Activated effector memory CD4-positive, alpha-beta T cell treated with anti-CD3 and anti-CD28 coated beads, Interleukin-2, amount 50 U/mL, for 16 hours (primary cell): Measurements from ENCODE around the gene SORL1-AS1.
"Not testable (repeated sequence)": the region's sequence is repeated elsewhere in the genome, so short reads cannot be mapped to it uniquely, and the experiment has no call there.

Experiments
- DNase-seq: peaks from one replicate; pipeline ENCODE4 v3.0.0-alpha.2; 2020

The SORL1-AS1 gene

GRCh38 chr11:121426476-121427399, 26.0 kb downstream of the SORL1-AS1 start:
- DNase-seq = peak; percentile 84

DNA sequence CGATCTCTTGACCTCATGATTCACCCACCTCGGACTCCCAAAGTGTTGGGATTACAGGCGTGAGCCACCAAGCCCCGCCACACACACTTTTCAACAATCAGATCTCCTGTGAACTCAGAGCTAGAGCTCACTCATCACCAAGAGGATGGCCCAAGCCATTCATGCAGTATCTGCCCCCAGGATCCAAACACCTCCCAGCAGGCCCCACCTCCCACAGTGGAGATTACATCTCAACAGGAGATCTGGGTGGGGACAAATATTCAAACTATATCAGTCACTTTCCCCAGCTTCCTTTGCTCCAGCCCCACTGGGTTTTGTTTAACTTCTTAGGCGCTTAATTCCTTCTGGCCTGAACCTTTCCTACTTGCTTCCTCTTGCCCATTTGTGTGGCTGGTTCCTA, 26.9 kb downstream of the SORL1-AS1 start:
- no peak for DNase-seq

- DNase-seq = no peak
These were observed 30.1 kb downstream of the SORL1-AS1 start for GRCh38 chr11:121422675-121423074.

DNA sequence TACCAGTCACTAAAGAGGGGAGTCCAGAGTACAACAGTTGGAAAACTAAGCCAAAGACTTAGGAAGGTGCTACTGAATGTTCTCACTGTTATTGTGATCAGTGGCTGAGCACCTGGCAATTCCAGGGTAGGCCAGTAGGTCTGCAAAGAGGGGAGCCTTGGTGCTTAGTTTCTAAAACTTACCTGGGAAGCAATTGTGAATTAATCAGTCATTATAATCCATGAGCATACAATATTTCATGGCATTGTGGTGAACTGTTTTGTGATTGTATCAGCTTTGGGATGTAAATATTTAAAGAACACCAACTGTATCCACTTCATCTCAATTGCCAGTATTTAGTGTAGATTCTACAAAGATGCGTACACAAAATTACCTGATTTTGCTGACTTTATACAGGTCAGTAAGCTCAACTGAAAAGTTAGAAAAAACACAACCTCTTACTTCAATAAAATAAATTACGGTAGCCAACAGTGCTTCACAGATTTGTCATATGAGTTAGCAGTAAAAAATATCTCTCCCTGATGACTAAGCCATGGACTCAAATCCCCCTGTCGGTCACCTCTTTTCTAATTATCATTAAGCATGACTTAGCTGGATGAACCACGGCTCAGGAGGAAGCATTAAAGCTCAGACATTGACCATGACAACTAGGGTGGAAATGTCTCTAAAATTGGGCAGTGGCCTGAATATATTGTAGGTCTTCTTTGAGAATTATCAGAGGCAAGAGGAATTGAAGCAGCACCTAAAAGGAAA, 31.4 kb downstream of the SORL1-AS1 start:
- DNase-seq = no peak

DNA sequence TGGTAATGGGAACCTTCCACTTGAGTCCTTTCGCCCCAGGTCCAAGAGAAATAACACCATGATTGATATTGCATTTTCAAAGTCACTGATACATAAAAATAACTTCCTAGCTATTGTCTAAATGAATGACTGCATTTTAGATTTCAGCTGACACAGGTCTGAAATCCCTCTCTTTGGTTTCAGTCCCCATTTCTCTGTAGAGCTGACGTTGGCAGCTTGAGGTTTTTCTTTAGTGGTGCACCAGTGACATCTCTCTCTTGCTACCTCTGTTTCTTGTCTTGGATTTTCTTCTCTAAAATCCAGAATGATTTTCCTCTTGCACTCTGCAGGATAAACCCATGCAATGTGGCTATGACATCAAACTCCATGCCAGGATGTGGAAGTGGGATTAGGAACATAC, 32.4 kb downstream of the SORL1-AS1 start:
- no peak for DNase-seq

DNA sequence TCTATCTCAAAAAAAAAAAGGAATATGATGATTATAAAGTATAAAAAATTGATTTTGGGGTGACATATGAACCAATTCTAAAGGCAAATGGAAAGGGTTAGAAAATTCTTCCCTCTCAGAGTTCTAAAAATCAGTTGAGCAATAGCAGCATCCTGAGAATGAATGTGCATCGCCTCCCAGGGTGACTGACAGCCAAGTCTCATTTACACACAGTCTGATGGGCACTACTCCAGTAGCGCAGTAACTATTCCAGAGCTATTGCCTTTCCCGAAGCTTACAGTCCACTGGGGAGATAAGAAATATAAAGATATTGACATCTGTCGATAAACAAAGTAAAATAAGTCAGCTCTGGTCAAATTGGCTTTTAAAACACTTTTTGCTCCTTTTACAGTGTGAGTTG, 32.9 kb downstream of the SORL1-AS1 start:
- no peak for DNase-seq

DNA sequence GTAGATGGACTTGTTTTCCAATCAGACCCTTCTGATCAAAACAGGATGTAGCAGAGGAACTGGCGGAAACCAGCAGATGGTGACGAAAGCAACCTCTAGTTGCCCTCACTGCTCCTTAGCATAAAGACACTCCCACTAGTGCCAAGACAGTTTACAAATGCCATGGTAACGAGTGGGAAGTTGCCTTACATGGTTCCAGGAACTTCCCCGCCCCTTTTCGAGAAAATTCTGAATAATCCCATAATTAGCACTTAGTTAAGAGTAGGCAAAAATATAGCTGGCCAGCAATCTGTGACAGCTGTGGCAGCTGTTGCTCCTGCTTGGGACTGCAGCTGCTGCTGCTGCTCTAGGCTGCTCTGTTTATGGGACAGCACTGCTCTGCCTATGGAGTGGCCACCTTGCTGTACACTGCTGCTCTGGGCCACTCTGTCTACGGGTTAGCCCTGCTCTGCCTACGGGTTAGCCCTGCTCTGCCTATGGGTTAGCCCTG, 34.1 kb downstream of the SORL1-AS1 start:
- DNase-seq = peak; percentile 71

- DNase-seq = no peak
These were observed 35.2 kb downstream of the SORL1-AS1 start for GRCh38 chr11:121417607-121418006.

DNA sequence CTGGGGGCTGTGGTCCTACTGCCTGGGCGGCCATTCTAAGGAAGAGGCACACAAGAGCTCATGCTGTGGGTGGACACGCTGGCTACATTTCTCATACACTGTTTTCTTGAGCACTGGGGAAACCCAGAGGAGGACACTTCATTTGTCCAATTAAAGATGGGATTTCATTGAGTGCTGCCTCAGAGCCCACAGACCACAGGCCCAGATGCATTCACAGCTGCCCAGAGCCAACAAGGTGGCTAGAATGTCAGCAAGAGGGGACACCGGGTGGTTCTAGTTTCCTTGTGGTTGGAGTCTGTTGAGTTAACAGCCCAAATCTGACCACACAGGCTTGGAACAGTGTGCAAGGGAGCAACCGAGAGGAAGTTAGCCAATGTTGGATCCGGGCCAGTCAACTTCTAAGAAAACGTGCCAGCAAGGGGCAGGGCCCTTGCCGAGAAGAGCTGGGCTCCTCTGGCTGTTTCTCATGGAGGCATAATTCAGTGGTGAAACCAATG, 35.7 kb downstream of the SORL1-AS1 start:
- peak; percentile 70 for DNase-seq

DNA sequence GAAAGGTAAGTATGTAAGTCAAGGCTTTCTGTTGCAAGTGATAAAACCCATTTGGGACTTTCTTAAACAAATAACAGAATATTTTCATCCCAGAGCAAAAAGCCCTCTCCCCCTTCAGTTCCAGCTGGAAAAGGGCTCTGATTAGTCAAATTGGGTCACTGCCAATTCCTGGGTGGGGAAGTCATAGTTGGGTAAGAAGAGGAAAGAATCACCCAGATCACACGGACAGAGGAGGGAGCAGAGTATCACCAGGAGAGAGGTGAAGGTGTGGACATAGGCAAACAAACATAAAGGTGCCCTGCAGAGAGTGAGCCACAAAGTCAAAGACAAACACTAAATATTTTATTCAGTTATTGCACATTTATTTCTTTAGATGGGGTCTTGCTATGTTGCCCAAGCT, 36.9 kb downstream of the SORL1-AS1 start:
- no peak for DNase-seq

- DNase-seq = no peak
These were observed 38.4 kb downstream of the SORL1-AS1 start for GRCh38 chr11:121414141-121414913.

DNA sequence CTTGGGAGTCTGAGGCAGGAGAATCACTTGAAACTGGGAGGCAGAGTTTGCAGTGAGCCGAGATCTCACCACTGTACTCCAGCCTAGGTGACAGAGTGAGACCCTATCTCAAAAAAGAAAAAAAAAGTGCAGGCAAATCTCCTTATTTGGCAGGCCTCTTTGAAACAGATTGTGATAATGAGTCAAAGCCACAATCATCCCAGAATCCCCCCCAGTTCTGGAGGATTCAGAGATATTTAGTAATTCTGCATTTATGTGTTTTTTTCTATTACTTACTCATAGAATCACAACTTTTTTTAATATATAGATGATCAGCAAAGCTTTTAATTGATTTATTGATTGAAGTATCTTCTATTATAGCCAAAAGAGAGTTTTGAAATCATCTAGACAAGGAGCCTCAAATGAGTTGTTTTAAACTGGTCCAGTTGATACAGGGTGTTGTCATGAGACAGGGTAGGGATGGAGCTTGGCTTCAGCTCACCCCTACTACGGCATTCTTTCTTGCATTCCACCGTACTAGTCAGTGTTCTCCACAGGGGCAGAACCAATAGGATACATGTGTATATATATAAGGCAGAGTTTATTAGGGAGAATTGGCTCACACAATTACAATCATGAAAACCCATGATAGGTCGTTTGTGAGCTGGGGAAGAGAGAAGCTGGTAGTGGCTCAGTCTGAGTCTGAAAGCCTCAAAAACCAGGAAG, 39.9 kb downstream of the SORL1-AS1 start:
- no peak for DNase-seq

GRCh38 chr11:121412000-121412587, 40.7 kb downstream of the SORL1-AS1 start:
- no peak for DNase-seq

GRCh38 chr11:121411330-121411729, 41.4 kb downstream of the SORL1-AS1 start:
- DNase-seq = not testable (repeated sequence)

- not testable (repeated sequence) for DNase-seq
These were observed 42.7 kb downstream of the SORL1-AS1 start for GRCh38 chr11:121410041-121410440.

GRCh38 chr11:121408830-121409229, 43.9 kb downstream of the SORL1-AS1 start:
- no peak for DNase-seq

DNA sequence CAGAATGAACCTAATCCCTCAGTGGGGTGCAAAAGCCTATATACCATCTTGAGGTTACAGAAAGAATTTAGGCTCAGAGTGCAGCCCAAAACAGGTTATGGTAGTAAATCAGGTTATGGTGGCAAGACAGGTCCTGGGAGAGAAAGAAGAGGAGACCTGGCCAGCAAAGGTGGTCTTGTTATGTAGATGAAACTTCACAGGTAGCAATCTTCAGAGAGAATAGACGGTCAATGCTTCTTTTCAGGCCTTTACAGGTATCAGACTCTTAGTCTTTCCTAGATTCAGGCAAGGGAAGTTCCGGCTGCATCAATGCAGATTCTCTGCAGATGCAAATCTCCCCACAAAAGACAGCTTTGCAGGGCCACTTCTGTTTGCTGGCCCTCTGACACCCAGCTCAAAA, 46.5 kb downstream of the SORL1-AS1 start:
- DNase-seq = no peak

- DNase-seq = no peak
These were observed 47.1 kb downstream of the SORL1-AS1 start for GRCh38 chr11:121405646-121406045.

GRCh38 chr11:121394785-121395184, 58.0 kb downstream of the SORL1-AS1 start:
- no peak for DNase-seq

GRCh38 chr11:121393855-121394254, 58.9 kb downstream of the SORL1-AS1 start:
- DNase-seq = no peak

DNA sequence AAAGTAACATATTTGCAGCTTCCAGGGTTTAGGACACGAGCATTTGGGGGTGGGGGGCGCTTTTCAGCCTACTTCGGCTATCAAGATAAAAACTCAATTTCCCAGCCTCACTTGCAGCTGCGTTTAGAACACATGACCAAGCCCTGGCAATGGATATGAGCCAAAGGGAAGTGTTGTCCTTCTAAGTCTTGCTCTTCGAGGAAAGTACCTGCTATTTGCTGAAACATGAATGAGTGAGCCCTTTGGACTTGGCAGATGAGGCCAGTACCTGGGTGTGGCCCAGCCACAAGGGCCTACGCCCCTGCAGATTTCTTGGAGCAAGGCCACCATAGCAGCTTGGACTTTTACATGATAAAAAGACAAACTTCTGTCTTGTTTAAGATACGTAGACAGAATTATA, 60.9 kb downstream of the SORL1-AS1 start:
- DNase-seq = no peak

GRCh38 chr11:121389651-121390050, 63.1 kb downstream of the SORL1-AS1 start:
- DNase-seq = no peak
